ENCODE measurements around the gene KCNH1.

DNA sequence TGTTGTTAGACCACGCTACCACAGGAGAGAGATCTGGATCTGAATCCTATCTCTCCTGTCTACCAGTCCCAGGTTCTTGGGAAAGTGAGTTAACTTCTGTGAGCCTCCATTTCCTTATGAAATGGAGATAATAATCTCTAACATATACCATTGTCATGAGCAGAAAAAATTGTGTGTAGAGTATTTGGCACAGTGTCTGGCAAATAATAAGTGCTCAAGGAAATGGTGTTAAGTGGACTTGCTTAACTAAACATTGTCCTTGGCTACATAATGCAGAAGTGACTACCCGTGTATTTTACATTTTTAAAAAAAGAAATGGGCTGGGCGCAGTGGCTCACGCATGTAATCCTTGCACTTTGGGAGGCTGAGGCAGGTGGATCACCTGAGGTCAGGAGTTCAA is 217.4 kb downstream of the KCNH1 start:
- no peak for TF ChIP-seq EZH2 (IDR thresholded peaks at IDR 0.05; ENCODE audit: borderline replicate concordance, insufficient read depth, low read length, poor library complexity, severe bottlenecking)
- TF ChIP-seq, protein P1, sequence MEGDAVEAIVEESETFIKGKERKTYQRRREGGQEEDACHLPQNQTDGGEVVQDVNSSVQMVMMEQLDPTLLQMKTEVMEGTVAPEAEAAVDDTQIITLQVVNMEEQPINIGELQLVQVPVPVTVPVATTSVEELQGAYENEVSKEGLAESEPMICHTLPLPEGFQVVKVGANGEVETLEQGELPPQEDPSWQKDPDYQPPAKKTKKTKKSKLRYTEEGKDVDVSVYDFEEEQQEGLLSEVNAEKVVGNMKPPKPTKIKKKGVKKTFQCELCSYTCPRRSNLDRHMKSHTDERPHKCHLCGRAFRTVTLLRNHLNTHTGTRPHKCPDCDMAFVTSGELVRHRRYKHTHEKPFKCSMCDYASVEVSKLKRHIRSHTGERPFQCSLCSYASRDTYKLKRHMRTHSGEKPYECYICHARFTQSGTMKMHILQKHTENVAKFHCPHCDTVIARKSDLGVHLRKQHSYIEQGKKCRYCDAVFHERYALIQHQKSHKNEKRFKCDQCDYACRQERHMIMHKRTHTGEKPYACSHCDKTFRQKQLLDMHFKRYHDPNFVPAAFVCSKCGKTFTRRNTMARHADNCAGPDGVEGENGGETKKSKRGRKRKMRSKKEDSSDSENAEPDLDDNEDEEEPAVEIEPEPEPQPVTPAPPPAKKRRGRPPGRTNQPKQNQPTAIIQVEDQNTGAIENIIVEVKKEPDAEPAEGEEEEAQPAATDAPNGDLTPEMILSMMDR (IDR thresholded peaks at IDR 0.05; ENCODE audit: poor library complexity, severe bottlenecking): no peak
- TF ChIP-seq EP300 (conservative IDR thresholded peaks at IDR 0.05; ENCODE audit: poor library complexity, severe bottlenecking): no peak

Measured in neural cell (in vitro differentiated cells).